Omental fat pad (tissue), 4 donors: Measurements from ENCODE around the gene TSHZ1. TPM values are rescaled to one million over a fixed set of nuclear protein-coding genes. Genes with fewer than 3 reads are reported as not detected.

Experiments
- ATAC-seq: fragments of 150-250 bp; one replicate; pipeline ENCODE4 v1.9.1; 2016; ENCODE audit warnings: mild to moderate bottlenecking, moderate library complexity; ENCODE audit not compliant: low FRiP score
- DNase-seq: peaks from one replicate; pipeline ENCODE4 v3.0.0-alpha.2; 2019; ENCODE audit warnings: low spot score
- CTCF ChIP-seq, 3 donors: fragments of 450-650 bp; IDR thresholded peaks; one replicate each; pipeline ENCODE4 v1.5.1; 2016 to 2017; ENCODE audit warnings: antibody characterized with exemption in 3 of 3, mild to moderate bottlenecking in 3 of 3, moderate library complexity in 2 of 3
- total RNA-seq, 4 donors: library from RNA; depleted of rRNA; stranded (reverse); fragments of >200 nt; gene quantifications; one replicate each; pipeline ENCODE4 v1.1.0, GENCODE V29; 2016

TSHZ1 gene
- total RNA-seq, 4 donors from 2014 or later: 11.6 to 18.4 (median 13.7) TPM

GRCh38 chr18:75235896-75236295 lies 25.3 kb downstream of the TSHZ1 start:
- DNase-seq (no peak), ATAC-seq (no peak)
- TF ChIP-seq CTCF (IDR thresholded peaks at IDR 0.05): no peak

GRCh38 chr18:75238100-75238499 lies 27.5 kb downstream of the TSHZ1 start:
- no peak for TF ChIP-seq CTCF (IDR thresholded peaks at IDR 0.05)
- DNase-seq (no peak), ATAC-seq (no peak)

- no peak for TF ChIP-seq CTCF (IDR thresholded peaks at IDR 0.05)
These were observed 28.2 kb downstream of the TSHZ1 start for GRCh38 chr18:75238786-75239185.

GRCh38 chr18:75240433-75240832 lies 29.8 kb downstream of the TSHZ1 start:
- no peak for ATAC-seq
- TF ChIP-seq CTCF (IDR thresholded peaks at IDR 0.05): no peak
- DNase-seq: no peak

More at GRCh38 chr18:75238786-75239185, 28.2 kb downstream of the TSHZ1 start:
- DNase-seq (no peak), ATAC-seq (no peak)

GRCh38 chr18:75241705-75242104 lies 31.1 kb downstream of the TSHZ1 start:
- DNase-seq (no peak), ATAC-seq (no peak)
- no peak for TF ChIP-seq CTCF (IDR thresholded peaks at IDR 0.05)

- no peak for TF ChIP-seq CTCF (IDR thresholded peaks at IDR 0.05)
- ATAC-seq: no peak
- DNase-seq: no peak
These were observed 34.0 kb downstream of the TSHZ1 start for GRCh38 chr18:75244351-75245313.
